ENCODE measurements around the gene SMG6.

The SMG6 gene

GRCh38 chr17:2303204-2304188 is at the start of gene SMG6, which contains the start of gene SRR:
SMG6 (minus strand) TSS chr17:2303785; CDS start chr17:2303720, 65 bp downstream.
SRR (plus strand) TSS chr17:2303950; CDS start chr17:2315561, 11,611 bp downstream.
- DNase-seq: peak; percentile 87

GRCh38 chr17:2351269-2351668 is 47.7 kb upstream of the SMG6 start:
- DNase-seq: no peak

DNA sequence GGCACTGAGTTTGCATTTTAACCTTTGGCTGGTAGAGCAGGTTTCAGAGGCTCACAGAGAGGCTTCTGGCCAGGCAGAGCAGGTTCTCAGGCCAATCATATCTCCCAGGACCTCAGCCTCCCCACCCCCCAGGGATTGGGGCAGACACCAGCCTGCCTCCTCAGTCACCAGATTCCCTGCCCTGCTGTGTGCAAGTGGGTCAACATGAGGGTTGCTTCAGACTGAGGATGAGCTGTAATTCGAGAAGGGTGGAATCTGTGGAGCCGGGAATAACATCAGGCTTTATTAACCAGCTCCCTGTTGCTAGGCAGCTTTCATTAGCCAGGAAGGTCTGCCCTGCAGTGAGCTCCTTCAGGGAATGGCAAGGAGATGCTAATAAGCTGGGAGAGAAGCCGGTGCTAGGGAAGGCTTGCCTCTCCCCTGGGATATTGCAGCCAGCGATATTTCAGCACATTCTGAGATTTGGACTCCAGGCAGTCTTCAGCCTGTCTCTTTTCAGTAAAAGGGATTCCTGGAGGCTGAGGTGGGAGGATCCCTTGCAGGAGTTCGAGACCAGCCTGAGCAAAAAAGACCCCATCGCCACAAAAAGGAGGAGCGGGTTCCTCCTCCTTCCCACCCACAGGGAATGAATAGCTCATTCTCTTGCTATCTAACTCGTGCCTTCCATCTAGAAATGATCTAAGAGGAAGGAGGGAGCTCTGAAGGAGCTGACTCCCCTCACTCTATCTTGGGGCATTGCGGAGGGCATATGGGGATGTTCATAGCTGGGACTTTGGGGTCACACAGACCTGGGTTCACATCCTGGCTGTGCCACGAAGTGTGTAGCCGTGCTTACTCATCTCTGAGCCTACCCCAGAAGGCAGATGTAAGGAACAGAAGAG is 44.5 kb upstream of the SMG6 start:
- peak; percentile 38 for DNase-seq

DNA sequence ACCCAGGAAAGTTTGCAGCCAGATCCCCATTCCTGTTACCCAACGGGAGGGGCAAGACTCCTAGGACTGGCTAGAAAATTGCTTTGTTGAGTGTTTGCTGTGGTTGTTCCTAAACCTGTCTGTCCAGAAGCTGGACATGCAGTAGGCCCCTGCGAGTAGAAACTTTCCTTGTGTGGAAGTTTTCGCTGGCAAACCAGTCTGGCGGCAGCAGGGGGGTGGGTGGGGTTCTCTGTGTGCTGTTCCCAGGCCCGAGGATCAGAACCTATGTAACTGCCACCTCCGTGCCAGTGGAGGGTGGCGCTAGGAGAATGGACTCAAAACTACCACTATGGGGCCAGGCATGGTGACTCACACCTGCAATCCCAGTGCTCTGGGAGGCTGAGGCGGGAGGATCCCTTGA is 42.9 kb upstream of the SMG6 start:
- no peak for DNase-seq

DNA sequence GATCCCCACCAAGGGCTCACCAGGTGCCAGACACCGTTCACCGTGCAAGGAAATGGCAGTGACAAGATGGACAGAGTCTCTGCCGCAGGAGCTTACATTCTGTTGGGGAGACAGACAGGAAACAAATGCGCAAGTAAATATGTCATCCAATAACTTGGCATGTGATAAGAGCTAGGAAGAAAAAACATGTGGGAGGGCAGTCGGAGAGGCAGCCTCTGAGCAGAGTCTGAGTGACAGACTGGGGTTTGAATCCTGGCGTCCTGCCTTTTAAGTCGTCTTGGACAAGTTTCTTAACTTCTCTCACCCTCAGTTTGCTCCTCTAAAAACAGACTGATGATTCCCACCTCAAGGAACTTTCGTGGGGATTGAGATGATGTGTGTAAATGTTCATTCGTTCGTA is 40.9 kb upstream of the SMG6 start:
- no peak for DNase-seq

GRCh38 chr17:2343421-2343820 is 39.8 kb upstream of the SMG6 start:
- DNase-seq: no peak

- DNase-seq: no peak
These were observed 34.7 kb upstream of the SMG6 start for GRCh38 chr17:2338315-2338657.

- DNase-seq: peak; percentile 64
These were observed 34.1 kb upstream of the SMG6 start for GRCh38 chr17:2337544-2338314.

DNA sequence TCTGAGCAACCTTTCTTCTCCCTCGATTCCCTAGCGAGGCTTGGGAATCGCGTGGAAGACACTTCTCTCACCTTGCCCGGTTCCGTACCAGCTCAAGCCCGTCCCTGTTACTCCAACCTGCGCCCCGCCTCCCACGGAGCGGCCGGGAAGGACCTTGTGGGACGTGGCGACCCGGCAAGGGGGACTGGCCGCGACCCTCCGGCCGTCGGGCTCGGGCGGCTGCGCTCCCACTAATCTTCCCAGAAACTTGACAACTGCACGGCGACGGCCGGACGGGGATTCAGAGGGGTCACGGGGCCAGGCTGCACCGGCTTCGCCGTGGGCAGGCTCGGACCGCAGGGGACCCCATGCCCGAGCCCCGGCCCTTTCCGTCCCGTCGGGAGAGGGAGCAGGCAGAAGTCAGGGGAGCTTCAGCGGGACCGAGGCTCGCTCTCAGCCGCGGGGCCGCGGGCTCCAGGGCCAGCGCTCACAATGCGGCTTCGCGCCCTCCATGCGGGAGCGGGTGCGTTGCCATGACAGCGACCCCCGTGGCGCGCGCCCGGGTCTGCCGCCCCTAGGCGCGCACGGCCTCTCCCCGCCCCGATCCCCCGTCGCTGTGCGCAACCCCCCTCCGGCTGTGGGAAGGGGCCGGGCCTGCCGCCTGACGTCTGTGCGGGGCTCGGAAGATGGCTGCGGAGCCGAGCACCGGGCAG is 33.4 kb upstream of the SMG6 start, which contains the start of gene SGSM2:
Gene SGSM2, plus strand, starts transcription at position 650 of the 692 bp plus-strand sequence. CDS start 188 bp downstream, outside the sequence.
- DNase-seq: peak; percentile 47

DNA sequence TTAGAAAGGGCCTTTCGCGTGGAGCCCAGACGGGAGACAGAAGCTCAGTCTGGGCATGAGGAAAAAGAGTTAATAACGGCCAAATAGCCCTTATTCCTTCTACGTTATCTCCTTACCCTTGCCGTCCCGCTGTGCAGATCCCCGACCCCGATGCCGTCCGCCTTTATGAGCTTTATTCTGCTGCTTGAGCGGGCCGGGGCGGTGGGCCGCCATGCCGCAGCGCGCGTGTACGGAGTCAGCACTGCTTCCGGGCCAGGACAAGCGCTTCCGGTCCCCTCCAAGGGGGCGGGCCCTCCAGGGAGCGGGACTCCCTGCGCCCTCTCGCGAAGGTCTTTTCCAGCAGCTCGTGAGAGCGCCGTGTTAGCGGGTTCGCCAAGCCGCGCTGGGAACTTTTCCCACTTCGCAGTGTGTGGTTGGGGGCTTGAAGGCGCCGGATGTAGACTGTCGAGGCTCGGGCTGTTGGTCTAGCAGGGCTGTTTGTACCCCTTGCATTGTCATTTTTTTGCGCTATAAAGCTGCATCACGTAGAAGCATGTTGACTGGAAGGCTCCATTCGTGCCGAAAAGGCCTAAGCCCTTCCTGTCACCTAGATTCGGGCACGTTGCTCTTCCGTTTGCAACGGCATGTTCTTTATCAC is 32.7 kb upstream of the SMG6 start, which contains the start of gene TSR1:
Gene TSR1, minus strand, starts transcription at position 243 of the 637 bp plus-strand sequence. Its CDS starts 30 bp downstream, at position 213.
- DNase-seq: peak; percentile 91

DNA sequence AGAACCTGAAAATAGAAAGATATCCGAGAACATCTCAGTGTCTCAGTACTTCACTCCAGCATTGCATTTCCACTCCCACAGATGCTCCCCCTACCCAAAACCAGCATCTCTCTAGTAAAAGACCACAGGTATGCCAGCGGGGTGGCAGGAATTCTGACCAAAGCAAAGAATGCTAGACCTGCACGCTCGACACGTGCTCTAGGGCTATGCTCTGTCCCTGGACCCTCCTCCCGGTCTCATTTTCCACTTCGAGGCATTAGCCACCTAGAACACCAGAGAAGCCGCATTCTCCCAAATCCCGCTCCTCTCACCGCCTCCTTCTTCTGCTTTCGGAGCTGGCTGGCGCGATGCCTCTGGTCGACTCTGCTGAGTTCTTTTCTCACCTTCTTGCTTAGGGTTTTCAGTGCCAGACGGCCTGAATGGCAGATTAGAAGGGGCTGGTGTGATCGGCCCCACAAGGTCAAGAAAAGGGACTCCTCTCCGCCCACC is 32.2 kb upstream of the SMG6 start:
- DNase-seq: no peak

DNA sequence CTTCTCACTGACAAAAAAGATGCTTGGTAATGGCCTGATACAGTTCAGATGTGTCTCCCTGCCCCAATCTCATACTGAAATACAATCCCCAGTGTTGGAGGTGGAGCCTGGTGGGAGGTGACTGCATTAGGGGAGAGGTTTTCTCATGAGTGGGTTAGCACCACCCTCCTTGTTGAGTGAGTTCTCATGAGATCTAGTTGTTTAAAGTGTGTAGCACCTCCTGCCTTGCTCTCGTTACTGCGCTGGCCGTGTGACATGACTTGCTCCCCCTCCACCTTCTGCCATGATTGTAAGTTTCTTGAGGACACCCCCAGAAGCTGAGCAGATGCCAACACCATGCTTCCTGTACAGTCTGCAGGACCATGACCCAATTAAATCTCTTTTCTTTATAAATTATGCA is 27.7 kb upstream of the SMG6 start:
- no peak for DNase-seq

DNA sequence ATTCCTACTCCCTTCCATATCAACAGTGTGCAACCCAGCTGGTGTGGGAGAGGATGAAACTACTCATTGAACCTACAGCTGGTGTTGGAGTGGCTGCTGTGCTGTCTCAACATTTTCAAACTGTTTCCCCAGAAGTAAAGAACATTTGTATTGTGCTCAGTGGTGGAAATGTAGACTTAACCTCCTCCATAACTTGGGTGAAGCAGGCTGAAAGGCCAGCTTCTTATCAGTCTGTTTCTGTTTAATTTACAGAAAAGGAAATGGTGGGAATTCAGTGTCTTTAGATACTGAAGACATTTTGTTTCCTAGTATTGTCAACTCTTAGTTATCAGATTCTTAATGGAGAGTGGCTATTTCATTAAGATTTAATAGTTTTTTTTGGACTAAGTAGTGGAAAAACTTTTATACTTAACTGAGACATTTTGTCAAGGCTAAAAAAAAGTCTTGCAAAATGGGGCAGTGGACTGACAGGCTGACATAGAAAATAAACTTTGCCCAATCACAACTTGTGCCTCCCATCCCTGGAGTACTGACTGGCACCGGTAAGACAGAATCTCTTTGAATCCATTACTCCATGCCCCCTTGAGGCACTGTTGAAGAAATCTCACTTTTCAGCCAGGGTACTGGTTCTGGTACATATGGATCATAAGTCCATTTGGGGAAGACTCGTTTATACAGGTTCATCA is 20.2 kb upstream of the SMG6 start:
- no peak for DNase-seq

GRCh38 chr17:2321399-2321798 is 17.8 kb upstream of the SMG6 start:
- DNase-seq: no peak

GRCh38 chr17:2319051-2319450 is 15.5 kb upstream of the SMG6 start:
- no peak for DNase-seq

DNA sequence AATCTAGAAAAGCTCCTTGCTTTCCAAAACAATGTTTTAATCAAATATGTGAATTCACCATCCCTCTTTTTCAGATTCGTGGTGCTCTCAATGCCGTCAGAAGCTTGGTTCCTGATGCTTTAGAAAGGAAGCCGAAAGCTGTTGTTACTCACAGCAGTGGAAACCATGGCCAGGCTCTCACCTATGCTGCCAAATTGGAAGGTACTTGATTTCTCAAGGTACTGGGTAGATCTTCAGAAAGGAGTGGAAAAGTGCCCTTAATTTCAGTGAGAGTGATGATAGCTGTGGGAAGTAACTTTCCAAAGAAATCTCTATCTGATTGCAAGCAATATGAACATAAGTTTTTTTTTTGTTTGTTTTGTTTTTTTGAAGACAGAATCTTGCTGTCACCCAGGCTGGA is 14.2 kb upstream of the SMG6 start:
- DNase-seq: no peak

DNA sequence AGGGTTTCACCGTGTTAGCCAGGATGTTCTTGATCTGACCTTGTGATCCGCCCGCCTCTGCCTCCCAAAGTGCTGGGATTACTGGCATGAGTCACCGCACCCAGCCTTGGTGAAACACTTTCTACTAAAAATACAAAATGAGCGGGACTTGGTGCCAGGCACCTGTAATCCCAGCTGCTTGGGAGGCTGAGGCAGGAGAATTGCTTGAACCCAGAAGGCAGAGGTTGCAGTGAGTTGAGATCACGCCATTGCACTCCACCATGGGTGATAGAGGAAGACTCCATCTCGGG is 13.3 kb upstream of the SMG6 start:
- DNase-seq: peak; percentile 40

DNA sequence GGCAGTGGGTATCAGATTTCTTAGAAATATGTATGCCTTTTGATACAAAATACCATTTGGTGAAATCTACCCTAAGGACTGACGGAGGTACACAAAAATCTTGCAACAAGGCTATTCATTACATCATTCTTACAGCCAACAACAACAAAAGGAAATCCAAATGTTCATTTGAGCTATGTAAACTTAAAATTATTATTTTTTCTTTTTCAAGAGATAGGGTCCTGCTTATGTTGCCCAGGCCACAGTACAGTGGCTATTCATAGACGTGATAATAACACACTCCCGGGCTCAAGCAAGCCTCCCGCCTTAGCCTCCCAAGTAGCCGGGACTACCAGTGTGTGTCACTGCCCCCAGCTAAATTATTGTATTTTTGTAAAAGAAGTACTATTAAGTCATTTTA is 9.2 kb upstream of the SMG6 start:
- no peak for DNase-seq

DNA sequence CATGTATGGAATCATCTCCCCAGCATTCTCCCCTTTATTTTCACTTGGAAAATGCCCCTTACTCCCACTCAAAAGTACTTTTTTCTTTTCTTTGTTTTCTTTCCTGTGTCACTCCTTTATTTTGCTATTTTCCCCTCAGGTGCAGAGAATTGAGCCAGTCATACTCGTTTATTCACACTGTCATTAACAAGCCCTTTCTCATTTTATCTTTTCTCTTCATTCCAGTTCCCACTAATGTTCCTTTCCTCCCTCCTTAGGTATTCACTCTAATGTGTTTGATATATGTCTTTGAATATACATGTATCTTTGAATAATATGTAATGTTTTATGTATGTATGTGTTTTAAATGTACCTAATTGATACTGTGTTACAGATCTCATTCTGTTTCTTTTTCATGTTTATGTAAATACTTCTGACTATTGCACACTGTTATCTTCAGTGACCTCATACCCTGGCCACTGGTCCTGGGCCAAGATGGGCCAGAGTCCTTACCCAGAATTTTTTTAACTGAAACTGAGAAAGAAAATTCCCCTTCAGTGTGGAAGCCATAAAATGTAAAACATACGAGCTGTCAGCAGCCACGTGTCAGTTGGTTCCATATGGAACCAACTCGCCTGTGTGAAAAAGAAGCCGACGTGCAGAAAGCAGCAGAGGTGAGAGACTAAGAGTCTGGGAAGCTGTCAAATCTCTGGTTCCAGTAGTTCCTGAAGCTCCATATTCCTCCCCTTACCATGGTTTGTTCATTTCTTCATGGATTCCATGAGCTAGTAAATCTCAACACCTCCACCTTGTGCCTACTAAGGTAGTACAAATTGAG is 6.0 kb upstream of the SMG6 start:
- peak; percentile 16 for DNase-seq

GRCh38 chr17:2304931-2305330 is 1.3 kb upstream of the SMG6 start:
- no peak for DNase-seq
